GM03348 (cell line): Measurements from ENCODE around the gene GATA6.
"Not testable (repeated sequence)": the region's sequence is repeated elsewhere in the genome, so short reads cannot be mapped to it uniquely, and the experiment has no call there.

Source experiments
- DNase-seq: peaks from one replicate; pipeline ENCODE4 v3.0.0; 2012; ENCODE audit warnings: low spot score

The GATA6 gene

GRCh38 chr18:22207021-22207758, 37.8 kb downstream of the GATA6 start:
- peak; percentile 45 for DNase-seq

DNA sequence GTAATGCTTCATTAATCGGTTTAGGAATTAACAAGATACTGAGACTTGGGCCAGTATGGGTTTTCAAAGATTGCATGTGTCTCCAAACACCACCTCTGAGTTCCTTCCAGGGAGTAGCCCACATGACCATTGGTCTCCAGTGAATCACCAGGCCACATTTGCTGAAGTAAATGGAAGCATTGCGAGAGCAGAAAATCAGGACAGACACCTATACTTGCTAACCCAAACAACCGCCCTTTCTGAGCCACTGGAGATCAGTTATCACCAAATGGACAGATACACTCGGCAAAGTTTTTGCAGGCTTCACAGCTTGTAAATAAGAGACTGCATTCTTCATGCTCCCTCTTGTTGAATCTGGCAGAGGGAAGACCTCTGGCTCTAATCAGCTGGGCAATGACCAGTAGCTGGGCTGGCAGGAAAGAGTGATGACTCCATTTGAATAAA, 40.9 kb downstream of the GATA6 start:
- DNase-seq: peak; percentile 40

- no peak for DNase-seq
Observed at GRCh38 chr18:22211657-22212056, 42.3 kb downstream of the GATA6 start.

DNA sequence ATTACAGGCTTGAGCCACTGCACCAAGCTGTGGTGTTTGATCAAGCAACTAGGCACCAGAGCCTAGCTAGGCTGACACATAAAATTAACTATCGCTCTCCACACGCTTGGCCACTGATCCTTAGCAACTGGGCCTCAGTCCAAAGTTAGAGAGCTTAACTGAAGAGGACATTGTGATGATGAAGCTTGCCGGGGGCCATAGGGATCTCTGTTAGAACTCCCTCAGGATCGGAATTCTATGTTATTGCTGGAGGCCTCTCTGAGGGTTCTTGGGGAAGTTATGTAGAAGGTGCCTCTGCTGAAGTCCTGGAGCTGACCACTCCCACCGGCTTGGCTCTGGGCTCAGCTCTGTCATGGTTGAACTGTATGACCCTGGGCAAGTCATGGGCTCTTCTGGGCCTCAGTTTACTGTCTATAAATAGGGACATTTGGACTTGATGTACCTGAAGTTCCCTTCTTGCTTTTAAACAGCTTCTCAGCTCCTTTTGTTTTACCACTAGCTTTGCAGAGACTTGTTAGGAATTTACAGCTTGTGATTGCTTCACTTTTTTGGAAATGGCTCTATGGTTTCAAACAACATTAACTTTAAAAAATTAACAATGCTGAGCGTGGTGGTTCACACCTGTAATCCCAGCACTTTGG, 44.1 kb downstream of the GATA6 start:
- no peak for DNase-seq

GRCh38 chr18:22214731-22215528, 45.5 kb downstream of the GATA6 start:
- peak; percentile 57 for DNase-seq

DNA sequence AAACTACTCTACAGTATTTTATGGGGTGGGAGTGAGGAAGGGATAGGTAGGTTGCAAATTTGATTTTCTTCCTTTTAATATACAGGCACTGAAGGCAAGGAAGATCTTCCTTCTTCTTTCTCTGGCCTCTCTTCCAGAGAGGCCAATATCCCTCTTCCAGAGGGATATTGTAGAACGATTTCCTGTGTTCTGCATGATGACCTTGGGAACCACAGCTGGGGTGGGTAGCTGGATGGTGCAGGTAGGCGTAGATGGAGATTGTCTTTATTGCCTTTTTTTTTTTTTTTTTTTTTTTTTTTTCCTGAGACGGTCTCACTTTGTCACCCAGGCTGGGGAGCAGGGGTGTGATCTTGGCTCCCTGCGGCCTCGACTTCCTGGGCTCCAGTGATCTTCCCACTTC, 49.4 kb downstream of the GATA6 start:
- no peak for DNase-seq

DNA sequence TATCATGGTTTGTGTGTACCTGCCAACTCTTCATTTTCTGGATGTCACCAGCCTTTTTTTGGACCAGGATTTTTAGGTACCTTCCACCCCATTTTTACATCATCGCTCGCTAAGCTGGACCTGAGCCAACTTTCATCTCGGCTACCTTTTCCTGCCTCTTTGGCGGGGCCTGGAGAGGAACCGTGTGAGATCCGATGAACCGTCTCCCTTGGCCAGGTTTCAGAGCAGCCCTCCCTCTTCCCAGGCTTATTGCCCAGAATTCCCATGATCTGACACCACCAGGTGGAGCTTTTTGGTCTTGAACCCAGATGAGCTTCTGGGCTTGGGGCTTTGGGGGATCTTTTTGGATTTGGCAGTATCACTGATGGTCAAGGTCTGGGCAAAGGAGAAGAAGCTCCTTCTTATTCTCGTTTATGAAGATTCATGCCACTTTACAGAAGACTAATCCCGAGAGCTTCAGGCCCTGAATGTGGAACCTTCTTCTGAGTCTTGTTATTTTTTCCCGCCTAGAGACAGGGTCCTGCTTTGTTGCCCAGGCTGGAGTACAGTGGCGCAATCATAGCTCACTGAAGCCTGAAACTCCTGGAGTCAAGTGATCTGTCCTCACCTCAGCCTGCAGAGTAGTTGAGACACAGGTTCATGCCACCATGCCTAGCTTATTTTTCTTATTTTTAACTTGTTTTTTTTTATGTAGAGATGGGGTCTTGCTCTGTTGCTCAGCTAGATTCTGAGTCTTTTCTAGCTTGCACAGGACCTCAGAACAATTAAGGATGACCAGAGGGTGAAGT, 50.4 kb downstream of the GATA6 start:
- no peak for DNase-seq

DNA sequence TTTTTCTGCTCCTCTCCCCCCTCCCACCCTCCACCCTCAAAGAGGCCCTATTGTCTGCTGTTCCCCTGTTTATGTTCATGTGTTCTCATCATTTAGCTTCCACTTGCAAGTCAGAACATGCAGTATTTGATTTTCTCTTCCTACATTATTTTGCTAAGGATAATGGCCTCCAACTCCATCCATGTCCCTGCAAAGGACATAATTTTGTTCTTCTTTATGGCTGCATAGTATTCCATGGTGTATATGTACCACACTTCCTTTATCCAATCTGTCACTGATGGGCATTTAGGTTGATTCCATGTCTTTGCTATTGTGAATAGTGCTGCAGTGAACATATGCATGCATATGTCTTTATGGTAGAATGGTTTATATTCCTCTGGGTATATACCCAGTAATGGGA, 51.2 kb downstream of the GATA6 start:
- DNase-seq: not testable (repeated sequence)

DNA sequence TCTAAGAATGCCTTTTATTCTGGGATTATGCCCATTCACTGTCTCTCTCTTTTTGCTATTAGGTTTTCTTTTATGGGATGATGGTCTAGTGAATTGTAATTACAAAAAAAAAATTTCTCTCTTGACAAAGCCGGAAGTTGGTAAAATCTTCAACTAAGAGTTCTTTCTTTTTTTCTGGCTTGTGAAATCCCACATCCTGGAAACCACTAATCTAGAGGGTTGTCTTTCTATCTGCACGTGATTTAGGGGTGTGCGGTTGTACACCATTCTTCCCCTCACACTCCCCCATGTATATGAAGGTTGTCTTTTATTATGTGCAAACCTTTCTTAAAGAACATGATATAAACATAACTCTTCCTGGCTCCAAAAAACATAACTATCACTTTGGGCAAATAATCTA, 52.0 kb downstream of the GATA6 start:
- no peak for DNase-seq

GRCh38 chr18:22223254-22223964, 54.0 kb downstream of the GATA6 start:
- peak; percentile 89 for DNase-seq

- no peak for DNase-seq
Observed at GRCh38 chr18:22223965-22224322, 54.6 kb downstream of the GATA6 start.

GRCh38 chr18:22224339-22224738, 55.0 kb downstream of the GATA6 start:
- DNase-seq: no peak

DNA sequence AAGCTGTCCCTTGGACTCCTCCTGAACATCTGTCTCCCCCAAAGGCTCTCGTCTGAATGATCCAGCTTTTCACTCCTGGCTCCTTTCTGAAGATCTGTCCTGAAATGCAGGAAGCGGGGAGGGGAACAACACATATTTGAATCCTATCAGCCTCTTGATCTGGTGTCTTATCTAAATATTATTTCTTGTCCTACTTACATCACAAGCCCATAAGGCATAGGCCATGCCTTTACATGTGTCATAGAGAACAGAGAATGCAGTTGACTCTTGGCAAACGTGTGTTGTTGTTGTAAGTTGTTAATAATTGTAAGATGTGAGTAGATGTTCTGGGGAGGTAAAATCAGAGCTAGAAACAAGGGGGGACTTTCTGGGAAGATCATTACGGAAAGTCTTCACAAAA, 57.4 kb downstream of the GATA6 start:
- no peak for DNase-seq

GRCh38 chr18:22228976-22229375, 59.6 kb downstream of the GATA6 start:
- DNase-seq: peak; percentile 42

DNA sequence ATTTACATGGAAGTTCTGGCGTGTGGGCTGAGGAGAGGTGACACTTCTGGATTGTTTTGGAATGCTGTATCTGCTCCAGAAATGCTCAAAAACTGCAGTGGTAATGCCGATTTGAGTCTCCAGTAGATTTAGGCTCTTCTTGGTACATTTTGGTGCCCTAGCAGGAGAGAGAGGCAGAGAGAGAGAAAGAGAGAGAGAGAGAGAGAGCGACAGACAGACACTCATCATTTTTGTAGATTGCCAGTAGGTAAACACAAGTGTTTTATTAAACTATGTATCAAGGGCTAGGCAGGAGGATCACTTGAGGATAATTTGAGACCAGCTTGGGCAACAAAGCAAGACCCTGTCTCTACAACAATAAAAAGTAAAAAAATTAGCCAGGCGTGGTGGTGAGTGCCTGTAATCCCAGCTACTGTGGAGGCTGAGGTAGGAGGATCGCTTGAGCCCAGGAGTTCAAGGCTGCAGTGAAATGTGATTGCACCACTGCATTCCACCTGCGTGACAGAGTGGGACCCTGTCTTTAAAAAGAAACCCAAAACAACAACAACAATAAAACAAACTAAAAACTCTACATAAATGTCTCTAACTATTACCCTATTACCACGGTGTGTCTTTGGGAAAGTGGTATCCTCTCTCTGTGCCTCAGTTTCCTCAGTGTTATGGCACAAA, 60.2 kb downstream of the GATA6 start:
- no peak for DNase-seq

GRCh38 chr18:22230471-22230945, 61.1 kb downstream of the GATA6 start:
- DNase-seq: no peak

DNA sequence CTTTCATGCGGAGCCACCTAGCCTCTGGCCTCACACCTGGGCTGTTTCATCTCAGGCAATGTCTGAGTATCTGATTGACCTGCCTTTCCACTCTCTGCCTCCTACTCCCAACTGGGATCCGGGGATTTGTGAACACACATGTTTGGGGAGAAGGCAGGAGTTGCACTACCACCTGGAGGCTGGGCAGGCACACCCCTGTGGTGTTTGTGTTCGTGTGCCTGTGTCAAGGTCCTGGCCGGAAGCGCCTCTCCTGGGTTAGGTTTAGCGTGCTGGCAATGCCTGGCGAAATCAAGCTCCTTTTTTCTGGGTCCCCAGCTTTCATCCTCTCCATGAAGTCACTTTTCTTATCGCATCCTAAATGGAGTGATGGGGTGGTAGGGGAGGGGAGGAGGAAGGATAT, 63.9 kb downstream of the GATA6 start:
- DNase-seq: no peak

- DNase-seq: no peak
Observed at GRCh38 chr18:22238036-22238435, 68.6 kb downstream of the GATA6 start.

DNA sequence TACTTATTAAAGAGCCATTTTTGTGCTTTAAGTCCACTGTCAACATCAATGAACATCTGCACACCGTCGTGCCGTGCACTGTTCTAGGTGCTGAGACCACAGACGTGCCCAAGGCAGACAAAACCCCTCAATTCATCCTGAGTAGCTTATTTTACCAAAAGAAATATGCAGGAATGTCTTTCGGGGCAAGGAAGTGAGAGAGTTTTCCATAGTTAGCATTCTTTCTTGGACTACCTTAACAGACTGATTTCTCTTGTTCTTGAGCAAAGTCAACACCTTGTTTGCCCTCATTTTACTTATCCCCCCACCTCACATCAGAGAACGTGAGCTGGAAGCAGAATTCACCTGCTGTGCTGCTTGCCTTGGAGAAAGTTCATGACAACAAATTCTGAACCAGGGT, 69.3 kb downstream of the GATA6 start:
- DNase-seq: no peak

DNA sequence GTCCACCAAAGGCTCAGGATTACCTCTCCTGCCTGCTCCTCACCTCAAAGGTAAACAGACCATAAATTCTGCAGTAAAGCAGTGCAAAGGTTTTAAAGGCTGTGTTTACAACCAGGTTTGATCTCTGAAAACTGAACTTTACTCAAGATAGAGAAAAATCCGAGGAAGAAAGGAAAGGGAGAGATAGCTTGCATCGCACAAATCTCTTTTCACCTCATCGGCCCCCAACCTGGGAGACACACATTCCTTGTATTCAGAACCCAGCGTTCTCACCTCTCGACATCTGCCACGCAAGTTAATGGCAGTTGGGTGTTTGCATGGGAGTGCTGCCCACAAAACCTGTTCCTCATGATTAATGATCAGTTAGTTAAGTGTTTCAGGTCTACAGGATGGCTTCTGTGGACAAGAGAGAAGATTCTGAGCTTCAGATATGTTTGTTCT, 72.6 kb downstream of the GATA6 start:
- no peak for DNase-seq

- no peak for DNase-seq
Observed at GRCh38 chr18:22243513-22243912, 74.1 kb downstream of the GATA6 start.
